Measurements from ENCODE around the gene CREBRF.
A peak's percentile ranks its signal among the peaks of the same experiment; 100 is the strongest.

Gene CREBRF

GRCh38 chr5:173158366-173158765, 102.2 kb downstream of the CREBRF start:
- no peak for DNase-seq

GRCh38 chr5:173159256-173159655, 103.1 kb downstream of the CREBRF start:
- no peak for DNase-seq

- DNase-seq = no peak
These were observed 105.0 kb downstream of the CREBRF start for GRCh38 chr5:173161148-173161547.

- no peak for DNase-seq
These were observed 107.1 kb downstream of the CREBRF start for GRCh38 chr5:173163219-173163618.

- DNase-seq = no peak
These were observed 109.2 kb downstream of the CREBRF start for GRCh38 chr5:173165177-173166016.

- DNase-seq = no peak
These were observed 116.0 kb downstream of the CREBRF start for GRCh38 chr5:173172166-173172565.

- no peak for DNase-seq
These were observed 119.4 kb downstream of the CREBRF start for GRCh38 chr5:173175523-173175922.

- DNase-seq = peak; percentile 16
These were observed 122.3 kb downstream of the CREBRF start for GRCh38 chr5:173178369-173178910.

- DNase-seq = no peak
These were observed 124.2 kb downstream of the CREBRF start for GRCh38 chr5:173180331-173180730.

GRCh38 chr5:173187054-173187743, 131.0 kb downstream of the CREBRF start:
- DNase-seq = peak; percentile 10

GRCh38 chr5:173188280-173188679, 132.1 kb downstream of the CREBRF start:
- DNase-seq = no peak

All from stimulated activated CD4-positive, alpha-beta T cell treated with anti-CD3 and anti-CD28 coated beads, Interleukin-4, amount 100 ng/mL, for 24 hours (primary cell).